Subcutaneous abdominal adipose tissue (tissue), 5 donors: Measurements from ENCODE around the gene TGM3.
"Not testable (repeated sequence)": the region's sequence is repeated elsewhere in the genome, so short reads cannot be mapped to it uniquely, and the experiment has no call there.

Experiments used
- H3K27ac ChIP-seq: one replicate; pipeline ENCODE4 v1.7.0; 2013; ENCODE audit warnings: low read depth, mild to moderate bottlenecking, inconsistent platforms, low read length, moderate library complexity
- H3K27me3 ChIP-seq, 5 donors: one replicate each; pipeline ENCODE4 v1.7.0; 2013; ENCODE audit warnings: low read length in 5 of 5, inconsistent platforms in 1 of 5; ENCODE audit not compliant: control insufficient read depth in 5 of 5, insufficient read depth in 4 of 5
- H3K36me3 ChIP-seq, 5 donors: one replicate each; pipeline ENCODE4 v1.7.0; 2013; ENCODE audit warnings: low read length in 5 of 5; ENCODE audit not compliant: control insufficient read depth in 5 of 5, insufficient read depth in 5 of 5
- H3K4me1 ChIP-seq, 5 donors: one replicate each; pipeline ENCODE4 v1.7.0; 2013; ENCODE audit warnings: low read length in 5 of 5, mild to moderate bottlenecking in 3 of 5, moderate library complexity in 1 of 5; ENCODE audit not compliant: control insufficient read depth in 5 of 5, insufficient read depth in 5 of 5
- H3K4me3 ChIP-seq, 5 donors: one replicate each; pipeline ENCODE4 v1.7.0; 2013; ENCODE audit warnings: low read length in 5 of 5, low read depth in 1 of 5
- H3K9ac ChIP-seq, 5 donors: one replicate each; pipeline ENCODE4 v1.7.0; 2013; ENCODE audit warnings: low read length in 5 of 5, mild to moderate bottlenecking in 4 of 5, moderate library complexity in 3 of 5
- H3K9me3 ChIP-seq, 5 donors: one replicate each; pipeline ENCODE4 v1.7.0; 2013; ENCODE audit warnings: low read length in 5 of 5; ENCODE audit not compliant: control insufficient read depth in 5 of 5
- donor health status: healthy.
- donor health status: healthy.
- donor health status: healthy.
- donor health status: healthy.
- donor health status: healthy.

The TGM3 gene

DNA sequence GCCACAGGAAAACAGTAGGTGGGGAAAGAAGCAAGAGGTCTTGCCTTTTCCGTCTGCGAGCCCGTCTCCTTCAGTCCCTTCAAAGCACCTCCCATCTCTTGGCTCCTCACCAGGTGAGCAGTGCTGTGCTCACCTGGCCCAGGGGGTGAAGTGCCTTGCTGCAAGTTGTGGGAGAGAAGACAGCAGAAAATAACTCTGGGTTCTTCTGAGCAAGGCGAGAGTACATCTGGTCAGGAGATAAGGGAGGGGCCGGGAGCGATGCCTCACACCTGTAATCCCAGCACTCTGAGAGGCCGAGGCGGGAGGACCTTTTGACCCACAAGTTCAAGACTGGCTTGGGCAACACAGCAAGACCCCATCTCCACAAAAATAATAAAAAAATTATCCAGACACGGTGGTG lies 35.6 kb upstream of the TGM3 start:
- Histone ChIP-seq H3K4me1 (peaks cover 0 to 10% (median 4%) of the 10 kb centered on the region in 5 donors), H3K36me3 (no peaks in the 10 kb centered on the region), H3K4me3 (no peak overlapping the region), H3K9me3 (no peaks in the 10 kb centered on the region), H3K9ac (no peak overlapping the region), H3K27ac (no peak overlapping the region), H3K27me3 (peaks cover 0 to 6% (median 2%) of the 10 kb centered on the region in 5 donors)

DNA sequence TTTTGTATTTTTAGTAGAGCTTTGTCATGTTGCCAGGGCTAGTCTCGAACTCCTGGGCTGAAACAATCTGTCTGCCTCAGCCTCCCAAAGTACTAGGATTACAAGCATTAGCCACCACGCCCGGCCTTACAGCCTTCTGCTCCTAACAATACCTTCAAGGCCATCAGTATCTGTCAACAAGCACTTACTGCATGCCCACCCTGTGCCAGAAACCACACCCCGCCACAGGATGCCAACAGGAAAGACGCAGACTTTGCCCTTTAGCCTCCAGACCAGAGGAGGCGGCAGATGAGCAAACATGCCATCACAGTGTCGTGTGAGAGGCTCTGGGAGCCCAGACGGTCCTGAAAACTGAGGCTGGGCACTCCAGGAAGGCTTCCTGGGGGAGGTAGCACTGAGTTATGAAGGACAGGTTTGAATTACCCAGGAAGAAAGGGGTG lies 34.7 kb upstream of the TGM3 start:
- H3K4me3 ChIP-seq = no peak overlapping the region
- H3K27me3 ChIP-seq = peaks cover 0 to 6% (median 2%) of the 10 kb centered on the region in 5 donors
- peaks cover 0 to 8% (median 4%) of the 10 kb centered on the region in 5 donors for H3K4me1 ChIP-seq
- no peak overlapping the region for H3K27ac ChIP-seq
- no peak overlapping the region for H3K9ac ChIP-seq
- no peaks in the 10 kb centered on the region for H3K36me3 ChIP-seq
- no peaks in the 10 kb centered on the region for H3K9me3 ChIP-seq

DNA sequence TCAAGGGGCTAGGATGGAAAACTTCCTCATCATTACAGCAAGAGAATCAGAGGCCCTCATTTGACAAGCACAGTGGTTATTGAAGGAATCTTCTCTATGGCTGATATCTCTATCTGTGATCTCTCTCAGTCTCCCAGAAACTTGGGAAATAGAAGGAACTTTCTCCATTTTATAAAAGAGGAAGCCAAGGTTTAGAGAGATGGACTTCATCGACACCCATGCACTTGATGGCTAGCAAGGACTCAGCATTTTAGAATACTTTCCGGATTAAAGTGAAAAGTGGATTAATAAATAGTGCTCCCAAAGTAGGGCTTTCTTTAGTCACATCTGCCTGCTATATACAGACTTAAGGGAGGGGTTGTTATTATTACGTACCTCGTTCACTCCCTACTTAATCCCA lies 34.2 kb upstream of the TGM3 start:
- no peak overlapping the region for H3K9ac ChIP-seq
- H3K9me3 ChIP-seq = no peaks in the 10 kb centered on the region
- no peak overlapping the region for H3K27ac ChIP-seq
- H3K27me3 ChIP-seq = peaks cover 0 to 6% (median 2%) of the 10 kb centered on the region in 5 donors
- no peaks in the 10 kb centered on the region for H3K36me3 ChIP-seq
- no peak overlapping the region for H3K4me3 ChIP-seq
- H3K4me1 ChIP-seq = peaks cover 0 to 8% (median 4%) of the 10 kb centered on the region in 5 donors

DNA sequence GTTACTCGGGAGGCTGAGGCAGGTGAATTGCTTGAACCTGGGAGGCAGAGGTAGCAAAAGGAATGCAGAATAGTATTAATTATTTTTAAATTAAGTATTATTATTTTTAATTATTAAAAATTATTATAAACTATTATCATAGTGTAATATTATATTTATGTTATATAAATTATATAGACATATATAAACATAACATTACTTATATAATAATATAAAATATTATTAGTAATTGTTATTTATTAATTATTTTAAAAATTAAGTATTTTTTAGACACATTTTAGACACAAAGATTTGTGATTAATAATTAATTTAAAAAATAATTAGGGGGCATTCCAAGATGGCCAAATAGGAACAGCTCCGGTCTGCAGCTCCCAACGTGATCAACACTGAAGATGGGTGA lies 31.7 kb upstream of the TGM3 start:
- no peaks in the 10 kb centered on the region for H3K9me3 ChIP-seq
- peaks cover 0 to 8% (median 4%) of the 10 kb centered on the region in 5 donors for H3K4me1 ChIP-seq
- H3K4me3 ChIP-seq = no peak overlapping the region
- no peak overlapping the region for H3K9ac ChIP-seq
- H3K36me3 ChIP-seq = no peaks in the 10 kb centered on the region
- peaks cover 0 to 6% (median 2%) of the 10 kb centered on the region in 5 donors for H3K27me3 ChIP-seq
- no peak overlapping the region for H3K27ac ChIP-seq

DNA sequence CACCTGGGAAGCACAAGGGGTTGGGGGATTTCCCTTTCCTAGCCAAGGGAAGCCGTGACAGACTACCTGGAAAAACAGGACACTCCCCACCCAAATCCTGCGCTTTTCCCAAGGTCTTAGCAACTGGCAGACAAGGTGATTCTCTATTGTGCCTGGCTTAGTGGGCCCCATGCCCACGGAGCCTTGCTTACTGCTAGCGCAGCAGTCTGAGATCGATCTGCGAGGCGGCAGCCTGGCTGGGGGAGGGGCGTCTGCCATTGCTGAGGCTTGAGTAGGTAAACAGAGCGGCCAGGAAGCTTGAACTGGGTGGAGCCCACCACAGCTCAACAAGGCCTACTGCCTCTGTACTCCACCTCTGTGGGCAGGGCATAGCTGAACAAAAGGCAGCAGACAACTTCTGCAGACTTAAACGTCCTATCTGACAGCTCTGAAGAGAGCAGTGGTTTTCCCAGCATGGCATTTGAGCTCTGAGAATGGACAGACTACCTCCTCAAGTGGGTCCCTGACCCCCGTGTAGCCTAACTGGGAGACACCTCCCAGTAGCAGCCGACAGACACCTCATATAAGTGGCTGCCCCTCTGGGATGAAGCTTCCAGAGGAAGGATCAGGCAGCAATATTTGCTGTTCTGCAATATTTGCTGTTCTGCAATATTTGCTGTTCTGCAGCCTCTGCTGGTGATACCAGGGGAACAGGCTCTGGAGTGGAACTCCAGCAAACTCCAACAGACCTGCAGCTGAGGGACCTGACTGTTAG lies 31.0 kb upstream of the TGM3 start:
- not testable (repeated sequence) for H3K9me3 ChIP-seq, H3K36me3 ChIP-seq, H3K4me3 ChIP-seq, H3K9ac ChIP-seq, H3K4me1 ChIP-seq, H3K27ac ChIP-seq, H3K27me3 ChIP-seq

DNA sequence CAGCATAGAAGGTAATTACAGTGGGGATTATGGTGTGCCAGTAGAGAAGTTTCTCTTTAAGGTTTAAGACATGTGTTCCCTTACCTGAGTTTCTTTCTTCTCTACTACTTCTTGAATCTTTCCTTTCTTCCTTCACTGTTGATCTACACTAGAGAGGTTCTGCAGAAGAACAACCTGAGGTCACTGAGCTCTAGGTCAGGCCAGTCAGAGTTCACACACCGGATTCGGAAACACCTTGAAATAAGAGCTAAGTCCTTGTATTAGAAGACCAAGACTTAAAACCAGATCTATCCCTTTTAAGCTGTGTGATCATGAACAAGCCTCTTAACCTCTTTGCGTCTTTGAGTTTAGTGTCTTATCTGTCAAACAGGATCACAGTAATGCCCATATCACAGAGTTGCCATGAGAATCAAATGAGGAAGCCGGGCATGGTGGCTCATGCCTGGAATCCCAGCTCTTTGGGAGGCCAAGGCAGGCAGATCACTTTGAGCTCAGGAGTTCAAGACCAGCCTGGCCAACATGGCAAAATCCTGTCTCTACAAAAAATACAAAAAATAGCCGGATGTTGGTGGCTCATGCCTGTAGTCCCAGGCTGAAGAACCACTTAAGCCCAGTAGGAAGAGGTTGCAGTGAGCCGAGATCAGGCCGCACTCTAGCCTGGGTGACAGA lies 22.0 kb upstream of the TGM3 start:
- H3K4me1 ChIP-seq = no peaks in the 10 kb centered on the region
- H3K4me3 ChIP-seq = no peak overlapping the region
- H3K36me3 ChIP-seq = no peaks in the 10 kb centered on the region
- peaks cover 0 to 3% (median 0%) of the 10 kb centered on the region in 5 donors for H3K27me3 ChIP-seq
- no peak overlapping the region for H3K9ac ChIP-seq
- H3K27ac ChIP-seq = no peak overlapping the region
- no peaks in the 10 kb centered on the region for H3K9me3 ChIP-seq

DNA sequence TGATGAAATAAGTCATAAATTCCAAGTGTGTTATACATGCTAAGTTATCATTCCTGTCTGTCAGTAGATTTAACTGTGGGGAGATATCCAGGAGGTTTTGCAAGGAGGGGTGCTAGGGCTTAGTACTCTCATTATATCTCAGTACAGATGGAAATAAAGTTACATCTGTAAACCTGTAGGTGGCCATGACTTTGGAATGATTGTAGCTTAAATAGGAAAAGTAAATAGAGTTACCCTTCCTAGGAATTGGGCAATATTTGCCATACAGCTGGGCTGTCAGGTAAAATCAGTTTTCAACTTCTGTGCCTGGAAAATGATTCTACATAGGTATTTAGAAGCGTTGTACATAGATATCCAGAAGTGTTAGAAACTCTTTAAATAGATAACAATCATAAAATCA lies 19.8 kb upstream of the TGM3 start:
- Histone ChIP-seq H3K9ac (no peak overlapping the region), H3K27ac (no peak overlapping the region), H3K36me3 (no peaks in the 10 kb centered on the region), H3K27me3 (peaks cover 0 to 3% (median 0%) of the 10 kb centered on the region in 5 donors), H3K4me1 (no peaks in the 10 kb centered on the region), H3K9me3 (peaks cover 0 to 5% (median 3%) of the 10 kb centered on the region in 5 donors), H3K4me3 (no peak overlapping the region)

DNA sequence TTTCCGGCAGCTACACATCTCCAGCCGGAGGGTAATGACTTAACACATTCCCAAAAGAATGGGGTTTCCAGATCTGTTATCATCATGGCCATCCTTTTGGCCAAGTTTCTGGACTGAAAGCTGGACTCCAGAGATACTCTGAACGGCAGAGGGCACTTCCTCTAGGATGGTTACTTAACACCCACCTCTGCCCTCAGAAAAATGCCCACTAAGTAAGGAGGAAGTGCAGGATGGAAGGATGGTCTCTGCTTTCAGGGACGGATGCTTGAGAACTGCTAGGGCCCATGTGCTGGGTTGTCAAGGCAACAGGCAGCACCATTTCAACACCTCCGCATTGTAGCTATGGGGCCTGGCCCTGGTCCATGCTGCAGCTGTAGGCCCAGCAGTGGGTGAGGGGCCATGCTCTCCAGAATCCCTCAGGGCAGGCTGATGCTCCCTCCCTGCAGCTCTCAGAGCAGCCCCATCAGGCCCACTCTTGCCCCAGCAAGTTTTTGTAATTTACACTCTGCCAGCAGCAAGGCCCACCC lies 16.5 kb upstream of the TGM3 start:
- Histone ChIP-seq H3K9ac (no peak overlapping the region), H3K4me1 (no peaks in the 10 kb centered on the region), H3K27ac (no peak overlapping the region), H3K9me3 (peaks cover 0 to 5% (median 3%) of the 10 kb centered on the region in 5 donors), H3K4me3 (no peak overlapping the region), H3K36me3 (no peaks in the 10 kb centered on the region), H3K27me3 (peaks cover 0 to 3% (median 0%) of the 10 kb centered on the region in 5 donors)

DNA sequence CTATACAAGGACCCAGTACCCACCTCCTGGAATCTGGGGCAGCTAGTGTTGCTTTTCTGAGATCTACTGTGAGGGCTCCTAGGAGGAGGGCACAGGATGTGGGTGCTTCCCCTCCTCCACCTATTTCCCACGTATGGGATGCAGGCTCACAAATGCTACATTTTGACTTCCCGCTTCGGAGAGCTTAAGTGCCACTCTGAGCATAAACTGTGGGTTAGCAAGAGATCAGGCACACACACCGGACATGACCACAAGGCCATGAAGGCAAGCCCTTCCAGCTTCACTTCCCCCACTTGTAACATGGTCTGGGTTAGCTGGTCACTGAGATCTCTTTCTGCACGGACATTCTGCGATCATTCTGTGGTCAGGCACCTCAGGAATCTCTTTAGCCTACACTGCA lies 15.7 kb upstream of the TGM3 start:
- no peak overlapping the region for H3K27ac ChIP-seq
- no peaks in the 10 kb centered on the region for H3K36me3 ChIP-seq
- no peaks in the 10 kb centered on the region for H3K4me1 ChIP-seq
- peaks cover 0 to 3% (median 0%) of the 10 kb centered on the region in 5 donors for H3K27me3 ChIP-seq
- H3K9ac ChIP-seq = no peak overlapping the region
- H3K9me3 ChIP-seq = peaks cover 0 to 5% (median 3%) of the 10 kb centered on the region in 5 donors
- H3K4me3 ChIP-seq = no peak overlapping the region

DNA sequence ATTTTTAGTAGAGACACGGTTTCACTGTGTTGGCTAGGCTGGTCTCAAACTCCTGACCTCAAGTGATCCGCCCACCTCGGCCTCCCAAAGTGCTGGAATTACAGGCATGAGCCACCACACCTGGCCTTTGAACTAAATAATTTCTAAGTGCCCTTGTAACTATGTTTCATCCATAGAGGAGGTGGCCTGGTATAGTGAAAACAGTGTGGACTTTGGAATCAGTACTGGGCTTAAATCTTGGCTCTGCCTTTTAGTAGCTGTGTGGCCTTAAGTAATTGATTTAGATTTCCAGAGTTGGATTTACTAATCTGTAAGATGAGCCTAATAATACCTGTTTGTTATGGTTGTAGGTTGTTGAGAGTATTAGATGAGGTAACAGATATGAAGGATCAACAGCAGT lies 14.2 kb upstream of the TGM3 start:
- Histone ChIP-seq H3K27ac (no peak overlapping the region), H3K4me1 (no peaks in the 10 kb centered on the region), H3K9me3 (peaks cover 0 to 5% (median 3%) of the 10 kb centered on the region in 5 donors), H3K27me3 (peaks cover 0 to 3% (median 0%) of the 10 kb centered on the region in 5 donors), H3K9ac (no peak overlapping the region), H3K36me3 (no peaks in the 10 kb centered on the region), H3K4me3 (no peak overlapping the region)
